SU-DHL-6 (cell line): ENCODE data around the gene NXN.

ENCODE experiments used
- EZH2phosphoT487 ChIP-seq: fragments of 200-600 bp; sonication (generic), shearing (Covaris generic); conservative IDR thresholded peaks from 2 replicates; pipeline ENCODE4 v1.6.1; 2018; ENCODE audit warnings: mild to moderate bottlenecking, antibody characterized with exemption, low read length, moderate library complexity, mixed read lengths
- TF ChIP-seq, protein P1 (sequence below): fragments of 200-600 bp; sonication (generic); IDR thresholded peaks from one replicate; pipeline ENCODE4 v1.5.1; 2017; ENCODE audit warnings: antibody characterized with exemption, mild to moderate bottlenecking, low read length, moderate library complexity; ENCODE audit not compliant: insufficient read depth, poor library complexity, severe bottlenecking

DNA sequence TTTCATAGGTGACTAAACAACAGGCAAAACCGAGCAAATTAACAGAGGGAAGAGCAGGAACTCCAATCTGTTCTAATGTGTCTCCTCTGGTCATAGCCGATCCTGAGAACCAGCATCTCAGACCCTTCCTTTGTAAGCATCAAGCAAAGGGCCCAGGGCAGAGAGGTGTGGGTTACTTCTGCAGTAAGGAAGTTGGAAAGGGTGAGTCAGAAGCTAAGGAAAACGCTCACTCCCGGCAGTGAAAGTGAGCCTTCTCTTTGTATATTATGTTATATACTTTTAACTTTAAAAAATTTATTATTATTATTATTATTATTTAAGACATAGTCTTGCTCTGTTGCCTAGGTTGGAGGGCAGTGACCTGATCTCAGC, 119.8 kb downstream of the NXN start:
- TF ChIP-seq, protein P1, sequence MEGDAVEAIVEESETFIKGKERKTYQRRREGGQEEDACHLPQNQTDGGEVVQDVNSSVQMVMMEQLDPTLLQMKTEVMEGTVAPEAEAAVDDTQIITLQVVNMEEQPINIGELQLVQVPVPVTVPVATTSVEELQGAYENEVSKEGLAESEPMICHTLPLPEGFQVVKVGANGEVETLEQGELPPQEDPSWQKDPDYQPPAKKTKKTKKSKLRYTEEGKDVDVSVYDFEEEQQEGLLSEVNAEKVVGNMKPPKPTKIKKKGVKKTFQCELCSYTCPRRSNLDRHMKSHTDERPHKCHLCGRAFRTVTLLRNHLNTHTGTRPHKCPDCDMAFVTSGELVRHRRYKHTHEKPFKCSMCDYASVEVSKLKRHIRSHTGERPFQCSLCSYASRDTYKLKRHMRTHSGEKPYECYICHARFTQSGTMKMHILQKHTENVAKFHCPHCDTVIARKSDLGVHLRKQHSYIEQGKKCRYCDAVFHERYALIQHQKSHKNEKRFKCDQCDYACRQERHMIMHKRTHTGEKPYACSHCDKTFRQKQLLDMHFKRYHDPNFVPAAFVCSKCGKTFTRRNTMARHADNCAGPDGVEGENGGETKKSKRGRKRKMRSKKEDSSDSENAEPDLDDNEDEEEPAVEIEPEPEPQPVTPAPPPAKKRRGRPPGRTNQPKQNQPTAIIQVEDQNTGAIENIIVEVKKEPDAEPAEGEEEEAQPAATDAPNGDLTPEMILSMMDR, result no peak
- TF ChIP-seq EZH2phosphoT487, result no peak
